Body of pancreas (tissue), 4 donors: ENCODE results near the gene ZC3H4. TPM values are rescaled to one million over a fixed set of nuclear protein-coding genes. Genes with fewer than 3 reads are reported as not detected.
"Not testable (repeated sequence)": the region's sequence is repeated elsewhere in the genome, so short reads cannot be mapped to it uniquely, and the experiment has no call there.

ENCODE experiments used
- ATAC-seq: fragments of 150-250 bp; one replicate; pipeline ENCODE4 v1.9.1; 2016
- DNase-seq, 4 donors: peaks; one replicate each; pipeline ENCODE4 v3.0.0-alpha.2; 2019
- H3K27ac ChIP-seq, 4 donors: fragments of 200-600 bp; sonication (generic); 1 replicate in 3 of 4; 2 replicates in 1 of 4; pipeline versions ENCODE4 v1.5.1 to v1.6.1; 2016 to 2019; ENCODE audit warnings: mild to moderate bottlenecking in 1 of 4, mixed read lengths in 1 of 4, moderate library complexity in 1 of 4
- H3K27me3 ChIP-seq, 2 donors: fragments of 200-600 bp; sonication (generic); one replicate each; pipeline ENCODE4 v1.6.0; 2016; ENCODE audit warnings: mild to moderate bottlenecking in 1 of 2
- H3K36me3 ChIP-seq, 2 donors: fragments of 200-600 bp; sonication (generic); replicated peaks in 1 of 2; 2 replicates each; pipeline ENCODE4 v1.5.1; 2016; ENCODE audit warnings: low read depth in 2 of 2; ENCODE audit not compliant: insufficient read depth in 1 of 2
- H3K4me1 ChIP-seq: fragments of 200-600 bp; sonication (generic); one replicate; pipeline ENCODE4 v1.6.0; 2016
- H3K4me3 ChIP-seq, 2 donors: fragments of 200-600 bp; sonication (generic); 1 replicate in 1 of 2; 2 replicates in 1 of 2; pipeline ENCODE4 v1.5.1; 2016 to 2019
- H3K9me3 ChIP-seq, 3 donors: fragments of 200-600 bp; sonication (generic); 1 replicate in 2 of 3; 2 replicates in 1 of 3; pipeline ENCODE4 v1.5.1; 2016
- POLR2A ChIP-seq, 3 donors: fragments of 450-650 bp; IDR thresholded peaks; one replicate each; pipeline ENCODE4 v1.6.1; 2016; ENCODE audit warnings: antibody characterized with exemption in 3 of 3, mild to moderate bottlenecking in 2 of 3
- WGBS, 2 donors: methylation state at CpG; one replicate each; pipeline ENCODE4 v1.1.5; 2017; 5-methylcytosine and 5-hydroxymethylcytosine counted together
- intact Hi-C: fragments of 100-400 bp; cut with DNase I; formaldehyde crosslinking; loops from one replicate; pipeline ENCODE4 v1.15.1; 2023
- total RNA-seq, 2 donors: library from RNA; depleted of rRNA; stranded (reverse); fragments of >200 nt; gene quantifications; one replicate each; pipeline ENCODE4 v1.1.0, GENCODE V29; 2016
- TF ChIP-seq, protein P1 (sequence below), 7 experiments: fragments of 450-650 bp in 4 of 7; fragments of 200-600 bp in 3 of 7; sonication (generic) in 3 of 7; IDR thresholded peaks; one replicate each; pipeline ENCODE4 v1.5.1; 2016 to 2019; ENCODE audit warnings: antibody characterized with exemption in 7 of 7

ZC3H4 gene
- total RNA-seq, 2 donors from 2014 or later: 18.9 to 34.3 TPM

DNA sequence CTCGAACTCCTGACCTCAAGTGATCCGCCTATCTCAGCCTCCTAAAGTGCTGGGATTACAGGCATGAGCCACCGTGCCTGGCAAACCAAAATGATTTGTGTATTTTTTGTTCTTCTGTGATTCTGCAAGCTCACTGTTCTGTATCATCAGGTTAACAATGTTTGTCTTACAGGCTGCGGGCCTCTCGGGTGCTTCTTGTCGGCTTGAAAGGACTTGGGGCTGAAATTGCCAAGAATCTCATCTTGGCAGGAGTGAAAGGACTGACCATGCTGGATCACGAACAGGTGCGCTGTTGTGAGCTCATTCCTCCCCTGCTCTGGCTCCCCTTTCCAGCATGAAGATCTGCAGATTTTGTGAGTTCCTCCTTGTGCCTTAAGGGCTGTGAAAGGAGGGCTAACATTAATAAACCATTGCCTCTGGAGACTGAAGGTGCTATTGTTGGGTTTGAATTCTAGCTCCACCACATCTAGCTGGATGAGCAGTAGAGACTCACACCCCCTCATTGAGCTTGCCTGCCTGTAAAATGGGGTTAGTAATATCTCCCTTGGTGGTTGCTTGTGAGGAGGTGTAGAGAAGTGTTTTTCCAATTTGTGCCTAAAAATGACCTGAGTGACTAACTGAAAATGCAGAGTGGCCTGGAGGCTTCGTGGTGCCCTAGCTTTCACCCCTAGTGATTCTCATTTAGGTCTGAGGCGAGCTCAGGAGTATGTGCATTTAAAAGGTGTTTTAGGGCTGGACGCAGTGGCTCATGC is 29.9 kb upstream of the ZC3H4 start:
- no peaks in the 10 kb centered on the region for H3K27me3 ChIP-seq
- 80 to 86% methylated on average over 10 to 11 of the region's 11 CpGs for WGBS, 2 donors
- peaks cover 13 to 20% of the 10 kb centered on the region in 2 donors for H3K36me3 ChIP-seq
- H3K9me3 ChIP-seq: no peaks in the 10 kb centered on the region
- no peak overlapping the region for H3K4me3 ChIP-seq
- DNase-seq: no peak
- no peak for TF ChIP-seq POLR2A (IDR thresholded peaks at IDR 0.05)
- TF ChIP-seq, protein P1, sequence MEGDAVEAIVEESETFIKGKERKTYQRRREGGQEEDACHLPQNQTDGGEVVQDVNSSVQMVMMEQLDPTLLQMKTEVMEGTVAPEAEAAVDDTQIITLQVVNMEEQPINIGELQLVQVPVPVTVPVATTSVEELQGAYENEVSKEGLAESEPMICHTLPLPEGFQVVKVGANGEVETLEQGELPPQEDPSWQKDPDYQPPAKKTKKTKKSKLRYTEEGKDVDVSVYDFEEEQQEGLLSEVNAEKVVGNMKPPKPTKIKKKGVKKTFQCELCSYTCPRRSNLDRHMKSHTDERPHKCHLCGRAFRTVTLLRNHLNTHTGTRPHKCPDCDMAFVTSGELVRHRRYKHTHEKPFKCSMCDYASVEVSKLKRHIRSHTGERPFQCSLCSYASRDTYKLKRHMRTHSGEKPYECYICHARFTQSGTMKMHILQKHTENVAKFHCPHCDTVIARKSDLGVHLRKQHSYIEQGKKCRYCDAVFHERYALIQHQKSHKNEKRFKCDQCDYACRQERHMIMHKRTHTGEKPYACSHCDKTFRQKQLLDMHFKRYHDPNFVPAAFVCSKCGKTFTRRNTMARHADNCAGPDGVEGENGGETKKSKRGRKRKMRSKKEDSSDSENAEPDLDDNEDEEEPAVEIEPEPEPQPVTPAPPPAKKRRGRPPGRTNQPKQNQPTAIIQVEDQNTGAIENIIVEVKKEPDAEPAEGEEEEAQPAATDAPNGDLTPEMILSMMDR (IDR thresholded peaks at IDR 0.05): no peak
- intact Hi-C loops: no loop called here
- H3K27ac ChIP-seq: no peak overlapping the region
- no peaks in the 10 kb centered on the region for H3K4me1 ChIP-seq
- ATAC-seq: no peak

DNA sequence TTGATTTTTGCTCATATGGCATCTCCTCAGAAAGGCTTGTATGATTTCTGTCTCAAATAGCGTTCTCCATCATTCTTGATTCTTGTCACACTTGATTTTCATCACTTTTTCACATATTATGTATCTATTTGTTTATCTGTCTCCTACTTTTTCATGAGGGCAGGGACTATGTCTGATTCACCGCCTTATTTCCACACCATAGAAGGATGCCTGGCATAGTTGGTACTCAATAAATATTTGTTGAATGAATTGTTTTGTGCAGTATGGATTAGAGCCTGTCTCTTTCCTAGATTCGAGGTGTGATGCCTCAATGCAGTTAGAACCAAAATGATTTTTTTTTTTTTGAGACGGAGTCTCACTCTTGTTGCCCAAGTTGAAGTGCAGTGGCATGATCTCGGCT is 29.2 kb upstream of the ZC3H4 start:
- ATAC-seq (no peak), DNase-seq (no peak)
- Histone ChIP-seq H3K36me3 (peaks cover 13 to 18% of the 10 kb centered on the region in 2 donors), H3K4me1 (no peaks in the 10 kb centered on the region), H3K4me3 (no peak overlapping the region), H3K27ac (no peak overlapping the region), H3K9me3 (no peaks in the 10 kb centered on the region), H3K27me3 (no peaks in the 10 kb centered on the region)
- intact Hi-C loops: no loop called here
- 87 to 88% methylated on average over 5 of the region's 5 CpGs for WGBS, 2 donors
- no peak for TF ChIP-seq POLR2A (IDR thresholded peaks at IDR 0.05)
- TF ChIP-seq, protein P1 (IDR thresholded peaks at IDR 0.05): no peak

DNA sequence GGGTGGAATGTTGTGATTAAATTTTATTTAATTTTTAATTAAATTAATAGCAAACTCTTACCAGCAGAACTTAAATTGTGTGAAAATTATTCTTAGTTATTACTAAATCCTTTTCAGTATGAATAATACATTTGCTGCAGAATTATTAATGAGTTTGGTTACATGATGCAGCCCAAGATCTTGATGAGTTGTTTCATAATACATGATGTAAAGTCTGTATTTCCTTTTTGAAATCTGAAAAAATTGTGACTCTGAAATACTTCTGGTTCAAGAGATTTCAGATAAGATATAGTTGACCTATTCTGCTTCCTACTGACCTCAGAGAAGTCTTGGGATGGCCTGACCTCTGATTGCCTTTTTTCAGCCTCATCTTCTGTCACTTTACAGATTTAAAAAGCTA is 28.1 kb upstream of the ZC3H4 start:
- TF ChIP-seq, protein P1 (IDR thresholded peaks at IDR 0.05): no peak
- no peak for TF ChIP-seq POLR2A (IDR thresholded peaks at IDR 0.05)
- DNase-seq: no peak
- Histone ChIP-seq H3K9me3 (no peaks in the 10 kb centered on the region), H3K27me3 (no peaks in the 10 kb centered on the region), H3K27ac (no peak overlapping the region), H3K4me1 (no peaks in the 10 kb centered on the region), H3K36me3 (peaks cover 13 to 17% of the 10 kb centered on the region in 2 donors), H3K4me3 (no peak overlapping the region)
- intact Hi-C loops: no loop called here
- ATAC-seq: no peak

DNA sequence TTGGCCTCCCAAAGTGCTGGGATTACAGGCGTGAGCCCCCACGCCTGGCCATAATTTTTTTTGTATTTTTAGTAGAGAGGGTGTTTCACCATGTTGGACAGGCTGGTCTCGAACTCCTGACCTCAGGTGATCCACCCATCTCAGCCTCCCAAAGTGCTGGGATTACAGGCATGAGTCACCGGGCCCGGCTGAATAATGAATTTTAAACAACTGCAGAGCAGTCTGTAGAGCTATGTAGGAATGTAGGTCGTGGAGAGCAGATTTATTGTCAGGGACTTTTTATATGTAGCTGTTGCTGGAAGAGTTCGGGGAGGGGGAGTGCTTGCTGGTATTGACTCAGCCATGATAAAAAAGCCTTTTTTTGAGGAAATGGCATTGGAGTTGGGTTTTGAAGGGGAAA is 27.7 kb upstream of the ZC3H4 start:
- DNase-seq, H3K4me1 ChIP-seq: not testable (repeated sequence)
- WGBS, 2 donors: 70 to 76% methylated on average over 6 to 7 of the region's 7 CpGs

DNA sequence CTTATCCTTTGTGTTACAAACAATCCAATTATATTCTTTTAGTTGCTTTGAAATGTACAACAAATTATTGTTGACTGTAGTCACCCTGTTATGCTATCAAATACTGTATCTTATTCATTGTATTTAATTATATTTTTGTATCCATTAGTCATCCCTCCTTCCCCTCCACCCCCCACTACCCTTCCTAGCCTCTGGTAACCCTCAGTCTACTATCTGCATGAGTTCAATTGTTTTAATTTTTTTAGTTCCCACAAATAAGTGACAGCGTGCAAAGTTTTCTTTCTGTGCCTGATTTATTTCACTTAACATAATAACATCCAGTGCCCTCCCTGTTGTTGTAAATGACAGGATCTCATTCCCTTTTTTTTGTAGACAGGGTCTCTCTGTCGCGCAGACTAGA is 21.6 kb upstream of the ZC3H4 start:
- intact Hi-C loops: no loop called here
- no peaks in the 10 kb centered on the region for H3K36me3 ChIP-seq
- DNase-seq (no peak), ATAC-seq (no peak)
- H3K27ac ChIP-seq: no peak overlapping the region
- H3K9me3 ChIP-seq: no peaks in the 10 kb centered on the region
- H3K4me1 ChIP-seq: peaks cover 19% of the 10 kb centered on the region
- 76 to 81% methylated on average over 3 of the region's 3 CpGs for WGBS, 2 donors
- TF ChIP-seq POLR2A (IDR thresholded peaks at IDR 0.05): no peak
- TF ChIP-seq, protein P1 (IDR thresholded peaks at IDR 0.05): no peak
- no peak overlapping the region for H3K4me3 ChIP-seq
- no peaks in the 10 kb centered on the region for H3K27me3 ChIP-seq

More for the DNA sequence above, 27.7 kb upstream of the ZC3H4 start:
- H3K27ac ChIP-seq, intact Hi-C loops, ATAC-seq, H3K4me3 ChIP-seq, H3K27me3 ChIP-seq, H3K9me3 ChIP-seq: not testable (repeated sequence)
- peaks cover 13 to 17% of the 10 kb centered on the region in 2 donors for H3K36me3 ChIP-seq
